H1 (cell line): Measurements from ENCODE around the gene NELL2. TPM values are rescaled to one million over a fixed set of nuclear protein-coding genes. Genes with fewer than 3 reads are reported as not detected.

Experiments used
- CTCF ChIA-PET: fragments of 300-600 bp; sonication (Branson Sonifier 250); formaldehyde crosslinking; loops from one replicate; lab custom pipeline; 2021; ENCODE audit not compliant: partially characterized antibody; lab: Charles Lee
- POLR2A ChIA-PET: fragments of 300-600 bp; sonication (Branson Sonifier 250); formaldehyde crosslinking; loops from one replicate; lab custom pipeline; 2021; ENCODE audit warnings: inconsistent platforms; ENCODE audit not compliant: partially characterized antibody; lab: Charles Lee
- DNase-seq, 2 experiments: peaks; one replicate each; pipeline versions ENCODE4 v3.0.0 to v3.0.0-alpha.2; 2010 to 2022; ENCODE audit warnings: low spot score in 2 of 2, low read depth in 1 of 2, mixed read lengths in 1 of 2
- FAIRE-seq: peaks from 2 replicates; lab custom pipeline; 2011; peaks lifted over from hg19 to GRCh38; lab: Jason Lieb, UNC
- H2AFZ ChIP-seq: 2 replicates; pipeline ENCODE4 v1.8.1; 2012; ENCODE audit warnings: low read length, inconsistent platforms
- H2AK5ac ChIP-seq: 2 replicates; pipeline ENCODE4 v1.6.1; 2013; ENCODE audit warnings: low read depth, low read length
- H2BK120ac ChIP-seq: replicated peaks from 2 replicates; pipeline ENCODE3; 2013; ENCODE audit warnings: low read depth, low read length, inconsistent platforms
- H2BK12ac ChIP-seq: 2 replicates; pipeline ENCODE4 v1.6.1; 2013; ENCODE audit warnings: low read depth, low read length
- H2BK15ac ChIP-seq: 2 replicates; pipeline ENCODE4 v1.6.1; 2013; ENCODE audit warnings: low read length
- H2BK20ac ChIP-seq: 2 replicates; pipeline ENCODE4 v1.6.1; 2013; ENCODE audit warnings: low read length
- H2BK5ac ChIP-seq: 2 replicates; pipeline ENCODE4 v1.6.1; 2013; ENCODE audit warnings: low read depth, low read length
- H3K14ac ChIP-seq: 2 replicates; pipeline ENCODE4 v1.6.1; 2013; ENCODE audit warnings: inconsistent platforms; ENCODE audit not compliant: insufficient read length
- H3K18ac ChIP-seq: 2 replicates; pipeline ENCODE4 v1.6.1; 2013; ENCODE audit warnings: low read length; ENCODE audit errors: extremely low read depth
- H3K23ac ChIP-seq: 2 replicates; pipeline ENCODE4 v1.6.1; 2013; ENCODE audit warnings: inconsistent platforms; ENCODE audit not compliant: insufficient read length
- H3K23me2 ChIP-seq: 2 replicates; pipeline ENCODE4 v1.6.1; 2013; ENCODE audit warnings: low read depth, low read length
- H3K27ac ChIP-seq: 2 replicates; pipeline ENCODE4 v1.6.1; 2011; ENCODE audit warnings: low read depth, low read length, inconsistent platforms
- H3K27me3 ChIP-seq, 4 experiments: replicated peaks in 1 of 4; 1 replicate in 1 of 4; 2 replicates in 3 of 4; pipeline versions ENCODE4 v1.6.1 to v1.8.1; 2011 to 2013; ENCODE audit warnings: low read length in 3 of 4, mild to moderate bottlenecking in 3 of 4, inconsistent platforms in 2 of 4, mixed read lengths in 2 of 4, moderate library complexity in 1 of 4; ENCODE audit not compliant: control insufficient read depth in 3 of 4, insufficient read depth in 3 of 4; ENCODE audit errors: extremely low read depth in 1 of 4
- H3K36me3 ChIP-seq, 4 experiments: 2 replicates each; pipeline versions ENCODE4 v1.6.1 to v1.8.1; 2011 to 2013; ENCODE audit warnings: mild to moderate bottlenecking in 4 of 4, low read length in 3 of 4, moderate library complexity in 2 of 4, control low read depth in 1 of 4, inconsistent platforms in 1 of 4; ENCODE audit not compliant: insufficient read depth in 4 of 4, control insufficient read depth in 2 of 4
- H3K4ac ChIP-seq: replicated peaks from 2 replicates; pipeline ENCODE3; 2013; ENCODE audit warnings: low read length, low read depth, mixed read lengths, inconsistent platforms; ENCODE audit not compliant: insufficient read length
- H3K4me1 ChIP-seq, 4 experiments: replicated peaks in 1 of 4; 1 replicate in 1 of 4; 2 replicates in 3 of 4; pipeline versions ENCODE4 v1.6.1 to v1.8.1; 2011 to 2013; ENCODE audit warnings: low read length in 3 of 4, inconsistent platforms in 2 of 4, mixed read lengths in 1 of 4; ENCODE audit not compliant: insufficient read depth in 4 of 4, control insufficient read depth in 3 of 4
- H3K4me2 ChIP-seq, 2 experiments: 2 replicates each; pipeline versions ENCODE4 v1.6.1 to v1.8.1; 2011 to 2013; ENCODE audit warnings: low read depth in 2 of 2, low read length in 2 of 2, control low read depth in 1 of 2, inconsistent platforms in 1 of 2, mild to moderate bottlenecking in 1 of 2; ENCODE audit not compliant: insufficient read depth in 1 of 2
- H3K4me3 ChIP-seq, 4 experiments: fragments of 200-600, 300-600 bp in 1 of 4; sonication (generic), shearing (Covaris generic), sonication (Bioruptor Twin) in 1 of 4; 2 replicates each; pipeline versions ENCODE4 v1.5.1 to v1.8.1; 2011 to 2016; ENCODE audit warnings: low read length in 4 of 4, low read depth in 3 of 4, control low read depth in 2 of 4, inconsistent platforms in 2 of 4, mild to moderate bottlenecking in 2 of 4, mixed read lengths in 1 of 4, moderate library complexity in 1 of 4; ENCODE audit not compliant: insufficient read depth in 2 of 4; ENCODE audit errors: extremely low read depth in 1 of 4
- H3K56ac ChIP-seq: replicated peaks from 2 replicates; pipeline ENCODE3; 2013; ENCODE audit warnings: low read depth, mild to moderate bottlenecking, mixed read lengths, low read length, inconsistent platforms; ENCODE audit not compliant: insufficient read length
- H3K79me1 ChIP-seq: 2 replicates; pipeline ENCODE4 v1.6.1; 2013; ENCODE audit warnings: low read depth, low read length, control low read depth
- H3K79me2 ChIP-seq, 2 experiments: 2 replicates each; pipeline versions ENCODE4 v1.6.1 to v1.8.1; 2012 to 2013; ENCODE audit warnings: low read length in 2 of 2, mild to moderate bottlenecking in 2 of 2, inconsistent platforms in 1 of 2; ENCODE audit not compliant: insufficient read depth in 2 of 2, control insufficient read depth in 1 of 2
- H3K9ac ChIP-seq, 4 experiments: replicated peaks in 1 of 4; 1 replicate in 1 of 4; 2 replicates in 3 of 4; pipeline versions ENCODE4 v1.6.1 to v1.8.1; 2011 to 2013; ENCODE audit warnings: low read depth in 3 of 4, low read length in 3 of 4, control low read depth in 2 of 4, mild to moderate bottlenecking in 2 of 4, moderate library complexity in 2 of 4, inconsistent platforms in 1 of 4; ENCODE audit errors: extremely low read depth in 1 of 4
- H3K9me3 ChIP-seq, 2 experiments: 2 replicates each; pipeline versions ENCODE4 v1.6.1 to v1.8.1; 2012 to 2013; ENCODE audit warnings: mild to moderate bottlenecking in 2 of 2, moderate library complexity in 2 of 2, control low read depth in 1 of 2, inconsistent platforms in 1 of 2, low read depth in 1 of 2, low read length in 1 of 2, mixed read lengths in 1 of 2; ENCODE audit not compliant: insufficient read depth in 2 of 2
- H4K20me1 ChIP-seq, 2 experiments: replicated peaks in 1 of 2; 2 replicates each; pipeline versions ENCODE3 to v1.8.1; 2011 to 2013; ENCODE audit warnings: inconsistent platforms in 2 of 2, low read length in 2 of 2, mild to moderate bottlenecking in 1 of 2; ENCODE audit not compliant: insufficient read depth in 2 of 2, control insufficient read depth in 1 of 2
- H4K5ac ChIP-seq: 2 replicates; pipeline ENCODE4 v1.6.1; 2013; ENCODE audit warnings: low read length, low read depth, mixed read lengths, inconsistent platforms; ENCODE audit not compliant: insufficient read length
- H4K8ac ChIP-seq: 2 replicates; pipeline ENCODE4 v1.8.0; 2013; ENCODE audit warnings: mild to moderate bottlenecking, moderate library complexity, low read length, inconsistent platforms; ENCODE audit not compliant: insufficient read depth; ENCODE audit errors: extremely low read depth
- H4K91ac ChIP-seq: replicated peaks from 2 replicates; pipeline ENCODE3; 2013; ENCODE audit warnings: low read length, mixed read lengths, inconsistent platforms; ENCODE audit not compliant: insufficient read length
- ASH2L ChIP-seq: fragments of 200-600, 300-600 bp; sonication (generic); IDR thresholded peaks from one replicate; pipeline ENCODE4 v1.7.1; 2017; ENCODE audit warnings: low read length
- CEBPB ChIP-seq: IDR thresholded peaks from 2 replicates; pipeline ENCODE4 v1.6.1; 2012; ENCODE audit warnings: low read depth, low read length
- CREB1 ChIP-seq: IDR thresholded peaks from 2 replicates; pipeline ENCODE4 v1.6.1; 2012; ENCODE audit warnings: inconsistent platforms
- JUND ChIP-seq: IDR thresholded peaks from 2 replicates; pipeline ENCODE4 v1.6.1; 2011; ENCODE audit warnings: mild to moderate bottlenecking, improper control_type of control experiment, low read length
- SAP30 ChIP-seq: fragments of 300-600 bp; sonication (generic); IDR thresholded peaks from 2 replicates; pipeline ENCODE4 v1.7.1; 2012; ENCODE audit warnings: low read length, moderate library complexity, mild to moderate bottlenecking, inconsistent platforms; ENCODE audit not compliant: insufficient read depth, insufficient replicate concordance
- SIRT6 ChIP-seq: IDR thresholded peaks from one replicate; pipeline ENCODE4 v1.7.1; 2012; ENCODE audit warnings: low read length, inconsistent platforms
- SP1 ChIP-seq: IDR thresholded peaks from 2 replicates; pipeline ENCODE4 v1.6.1; 2011; ENCODE audit warnings: low read depth, low read length
- polyA plus RNA-seq, 7 experiments: library from polyadenylated mRNA; depleted of rRNA in 3 of 7; stranded (reverse) in 5 of 7; unstranded in 2 of 7; fragments of >200 nt in 5 of 7; fragments of 200-250 nt in 2 of 7; gene quantifications; 1 replicate in 5 of 7; 2 replicates in 1 of 7; 4 replicates in 1 of 7; pipeline versions ENCODE4 v1.2.1 to v1.2.3, GENCODE V29; 2011 to 2013; ENCODE audit warnings: missing spikeins in 2 of 7, mixed read lengths in 2 of 7
- total RNA-seq: library from RNA; stranded (reverse); fragmentation: NEBNext Ultra II Directional; extraction: Animal tissue kit (Norgen Biotek cat#: 25700); gene quantifications from 2 replicates; pipeline ENCODE4 v1.2.1, GENCODE V29; 2021

Gene NELL2
- total and polyA plus RNA-seq, 2 of the 8 experiments (the other 6 are each of a cell fraction or from before 2014, with no cell fraction given) = 54.2 to 56.8 TPM

GRCh38 chr12:44795970-44796369 lies 80.1 kb downstream of the NELL2 start:
- Histone ChIP-seq H4K91ac (no peak overlapping the region), H3K56ac (no peak overlapping the region), H3K36me3 (no peaks in the 10 kb centered on the region), H3K27me3 (no peaks in the 10 kb centered on the region), H3K79me1 (no peaks in the 10 kb centered on the region; the same call in 1 of the 2 replicates), H3K23me2 (no peaks in the 10 kb centered on the region), H3K4me2 (no peak overlapping the region), H3K18ac (no peak overlapping the region), H2BK20ac (no peak overlapping the region), H3K9me3 (no peaks in the 10 kb centered on the region), H3K4me1 (no peaks in the 10 kb centered on the region), H3K4me3 (no peak overlapping the region), H3K79me2 (peaks cover 0 to 2% of the 10 kb centered on the region in 2 experiments; a peak in 1 of 4 replicates), H4K20me1 (no peaks in the 10 kb centered on the region), H3K27ac (no peak overlapping the region), H3K23ac (no peak overlapping the region), H3K9ac (no peak overlapping the region), H2AK5ac (no peak overlapping the region), H2BK5ac (no peak overlapping the region), H4K5ac (no peak overlapping the region), H3K4ac (no peak overlapping the region), H2BK12ac (no peak overlapping the region), H2AFZ (no peak overlapping the region), H2BK120ac (no peak overlapping the region), H3K14ac (no peak overlapping the region), H2BK15ac (no peak overlapping the region), H4K8ac (no peak overlapping the region)
- ChIA-PET POLR2A (no interaction called here), CTCF (interaction anchor here (0.8 kb wide), 1 partner anchor 14 kb away, joined by 3 read pairs; no protein-coding TSS in a partner anchor)
- FAIRE-seq (no peak), DNase-seq (no peak)
- no peak for TF ChIP-seq SIRT6
- no peak for TF ChIP-seq ASH2L
- TF ChIP-seq CEBPB = no peak
- no peak for TF ChIP-seq SAP30
- TF ChIP-seq CREB1 = no peak
- TF ChIP-seq JUND = no peak
- no peak for TF ChIP-seq SP1
